Erythroblast (primary cell): Measurements from ENCODE around the gene LYZL4.

Experiments
- DNase-seq, 2 experiments: peaks; one replicate each; lab custom pipeline; 2025; lab: John Stamatoyannopoulos, UW
- GATA1 ChIP-seq: IDR thresholded peaks from 2 replicates; pipeline ENCODE4 v1.6.1; 2011; ENCODE audit warnings: low read depth, mild to moderate bottlenecking, control low read depth, low read length, moderate library complexity
- POLR2A ChIP-seq: IDR thresholded peaks from 2 replicates; pipeline ENCODE4 v1.6.1; 2011; ENCODE audit warnings: mild to moderate bottlenecking, low read length

Gene LYZL4

GRCh38 chr3:42439261-42440115 lies 29.1 kb upstream of the LYZL4 start:
- no peak for DNase-seq
- no peak for TF ChIP-seq POLR2A
- TF ChIP-seq GATA1: no peak

- no peak for DNase-seq
- TF ChIP-seq GATA1 (no peak), POLR2A (no peak)
Observed at GRCh38 chr3:42438758-42439157, 28.3 kb upstream of the LYZL4 start.

DNA sequence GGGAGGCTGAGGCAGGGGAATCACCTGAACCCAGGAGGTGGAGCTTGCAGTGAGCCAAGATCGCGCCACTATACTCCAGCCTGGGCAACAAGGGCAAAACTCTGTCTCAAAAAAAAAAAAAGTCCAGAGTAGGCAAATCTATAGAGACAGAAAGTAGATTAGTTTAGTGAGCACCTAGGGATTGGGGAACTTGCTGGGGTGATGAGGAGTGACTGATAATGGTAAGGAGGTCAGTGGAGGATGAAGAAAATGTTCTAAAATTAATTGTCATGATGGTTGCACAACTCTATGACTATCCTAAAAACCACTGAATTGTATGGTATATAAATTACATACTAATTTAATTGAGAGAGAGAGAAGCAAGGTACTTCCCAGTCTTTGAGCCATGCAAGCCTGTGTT lies 27.8 kb upstream of the LYZL4 start:
- TF ChIP-seq GATA1 (no peak), POLR2A (no peak)

DNA sequence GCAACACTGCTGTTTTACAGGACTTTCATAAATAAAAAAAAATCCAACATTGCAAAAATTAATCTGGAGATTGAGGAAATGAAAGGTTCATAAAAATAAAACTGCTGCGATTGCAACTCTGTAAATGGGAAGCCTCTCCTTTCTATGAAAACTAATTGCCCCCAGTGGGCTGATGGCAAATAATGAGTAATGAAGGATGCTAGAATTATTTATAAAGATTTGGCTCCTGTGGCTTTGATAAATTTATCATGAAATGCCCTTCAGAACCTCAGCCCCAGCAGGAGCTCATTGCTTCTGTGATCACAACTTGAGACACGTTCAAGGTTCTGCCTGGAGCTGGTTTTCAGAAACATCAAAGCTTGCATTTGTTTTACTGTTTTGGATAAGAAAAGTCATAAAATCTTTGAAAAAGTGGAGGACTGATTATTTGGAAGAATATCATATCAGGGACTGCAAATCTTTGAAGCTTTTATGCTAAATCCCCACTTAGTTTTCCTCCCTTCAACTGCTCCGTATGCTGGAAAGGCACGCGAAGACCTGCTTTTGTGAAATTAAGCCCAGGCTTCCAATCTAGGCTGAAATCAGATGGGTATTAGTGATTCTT lies 24.5 kb upstream of the LYZL4 start:
- DNase-seq: no peak

More for the DNA sequence above, 27.8 kb upstream of the LYZL4 start:
- no peak for DNase-seq

DNA sequence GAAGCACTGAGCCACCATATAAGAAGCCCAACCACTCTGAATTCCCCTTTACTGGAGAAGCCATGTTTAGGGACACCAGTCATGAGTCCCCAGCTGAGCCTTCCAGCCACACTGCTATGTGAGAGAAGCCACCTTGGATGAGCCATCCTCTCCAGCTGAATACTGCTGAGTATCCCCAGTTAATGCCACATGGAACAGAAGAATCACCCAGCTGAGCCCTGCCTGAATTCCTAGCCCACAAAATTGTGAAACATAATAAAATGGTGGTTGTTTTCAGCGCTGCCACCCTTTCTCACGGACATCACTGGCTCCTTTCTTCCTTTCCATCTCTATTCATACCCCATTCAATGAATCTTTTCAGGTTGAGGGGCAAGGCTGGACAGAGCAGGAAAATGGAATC lies 22.1 kb upstream of the LYZL4 start:
- no peak for DNase-seq
- TF ChIP-seq GATA1 (no peak), POLR2A (no peak)

More for the DNA sequence above, 24.5 kb upstream of the LYZL4 start:
- no peak for TF ChIP-seq GATA1
- TF ChIP-seq POLR2A: no peak

GRCh38 chr3:42430781-42431532 lies 20.5 kb upstream of the LYZL4 start:
- TF ChIP-seq GATA1 (no peak), POLR2A (no peak)
- DNase-seq: no peak

- TF ChIP-seq GATA1 (no peak), POLR2A (no peak)
- no peak for DNase-seq
Observed at GRCh38 chr3:42428830-42429229, 18.4 kb upstream of the LYZL4 start.

- DNase-seq: no peak
- no peak for TF ChIP-seq GATA1
- TF ChIP-seq POLR2A: no peak
Observed at GRCh38 chr3:42425736-42426407, 15.5 kb upstream of the LYZL4 start.

DNA sequence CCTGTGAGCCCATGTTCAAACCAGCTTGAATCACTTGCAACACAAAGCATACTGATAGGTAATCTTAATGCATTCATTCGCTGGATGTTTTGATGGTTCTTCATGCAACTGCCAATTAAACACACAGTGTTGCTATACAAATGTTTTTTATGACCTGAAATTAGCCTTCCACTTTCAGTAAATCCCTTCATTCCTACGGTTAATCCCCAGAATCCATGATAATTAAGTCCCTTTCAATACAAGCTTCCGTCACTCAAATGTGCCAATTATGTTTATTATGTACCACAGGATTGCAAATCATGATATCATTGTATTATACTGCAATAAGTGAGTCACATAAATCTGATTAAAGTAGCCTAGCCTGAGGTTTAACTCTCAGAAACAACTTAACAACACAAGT lies 14.5 kb upstream of the LYZL4 start:
- no peak for DNase-seq

GRCh38 chr3:42421818-42422796 lies 11.7 kb upstream of the LYZL4 start:
- TF ChIP-seq GATA1: no peak
- no peak for TF ChIP-seq POLR2A
- DNase-seq: no peak

More for the DNA sequence above, 14.5 kb upstream of the LYZL4 start:
- TF ChIP-seq GATA1 (no peak), POLR2A (no peak)

DNA sequence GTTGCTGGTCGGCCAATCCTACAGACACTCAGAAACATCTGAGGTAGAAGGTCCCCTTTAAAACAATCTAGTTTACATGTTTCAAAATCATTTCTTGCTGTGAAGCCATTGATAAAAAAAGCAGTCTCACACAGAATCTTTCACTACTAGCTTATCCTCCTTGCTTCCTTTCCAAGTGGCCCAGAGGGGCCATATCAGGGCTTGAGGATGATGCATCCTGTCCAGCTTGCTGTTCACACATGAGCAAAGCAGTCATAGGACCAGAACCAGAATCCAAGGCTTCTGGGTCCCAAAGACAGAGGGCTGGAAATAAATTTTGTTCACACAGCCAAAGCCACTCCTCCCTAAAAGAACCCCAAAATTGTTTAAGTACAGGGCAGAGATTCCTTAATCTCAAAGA lies 9.2 kb upstream of the LYZL4 start:
- TF ChIP-seq GATA1 (no peak), POLR2A (no peak)
- DNase-seq: no peak

DNA sequence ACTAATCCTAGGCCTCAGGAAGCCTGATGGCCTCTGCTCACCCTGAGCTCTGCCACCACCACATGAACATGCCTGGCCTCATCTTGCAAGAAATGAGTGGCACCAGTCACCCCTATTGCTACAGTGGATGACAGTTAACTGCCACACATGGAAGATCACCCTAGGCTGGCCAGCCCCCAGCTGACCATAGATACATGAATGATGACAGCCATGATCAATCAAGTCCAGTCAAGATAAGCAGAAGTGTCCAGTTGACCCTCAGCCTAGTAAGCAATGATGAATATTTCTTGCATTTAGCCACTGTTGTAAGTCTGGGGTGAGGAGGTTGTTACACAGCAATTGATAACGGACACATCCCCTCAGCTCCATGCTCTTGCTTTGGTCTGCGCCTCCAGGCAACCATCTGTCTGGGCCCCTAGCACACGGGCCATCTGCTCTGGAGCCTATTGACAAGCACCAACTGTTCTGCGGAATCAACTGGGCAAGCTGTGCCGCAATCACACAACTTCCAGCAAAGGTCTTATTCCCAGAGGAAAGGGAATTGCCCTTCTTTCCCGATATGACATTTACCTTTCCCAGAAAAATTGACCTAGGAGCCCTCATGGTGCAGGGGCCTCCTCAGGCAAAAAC lies 2.2 kb upstream of the LYZL4 start:
- TF ChIP-seq POLR2A (no peak), GATA1 (no peak)
- no peak for DNase-seq
